HG02840 (cell line): ENCODE measurements around the gene SIDT2.

ENCODE experiments used
- ATAC-seq: cut with Tn5 transposase; IDR thresholded peaks from one replicate; pipeline ENCODE4 v1.9.1; 2021; ENCODE audit warnings: mild to moderate bottlenecking, moderate library complexity, moderate number of reproducible peaks; ENCODE audit not compliant: unreplicated experiment, low FRiP score

The SIDT2 gene

GRCh38 chr11:117238221-117238620 lies 59.7 kb downstream of the SIDT2 start:
- ATAC-seq, result no peak

DNA sequence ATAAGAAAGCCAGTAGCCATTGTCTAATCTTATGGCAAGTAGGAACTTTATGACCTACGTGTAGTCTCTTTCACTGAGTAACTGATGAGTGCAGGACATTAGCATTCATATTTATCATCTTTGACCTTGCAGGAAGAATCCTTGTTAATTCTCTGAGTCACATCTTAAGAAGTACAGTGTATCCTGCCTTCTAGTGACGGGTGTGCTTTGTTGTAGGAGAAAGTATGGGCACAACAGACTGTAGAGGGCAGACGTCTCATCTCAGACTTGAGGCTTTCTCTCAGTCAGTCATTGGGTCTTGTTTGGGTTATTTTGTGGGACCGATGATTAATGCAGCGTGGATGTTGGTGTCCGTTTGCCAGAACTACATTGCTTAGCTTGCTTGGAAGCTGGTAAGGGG lies 60.8 kb downstream of the SIDT2 start:
- ATAC-seq, result no peak
